Spleen (tissue), 11 donors: ENCODE measurements around the gene LTBR. TPM values are rescaled to one million over a fixed set of nuclear protein-coding genes. Genes with fewer than 3 reads are reported as not detected.
A peak's percentile ranks its signal among the peaks of the same experiment; 100 is the strongest.
"Not testable (repeated sequence)": the region's sequence is repeated elsewhere in the genome, so short reads cannot be mapped to it uniquely, and the experiment has no call there.

Source experiments
- DNase-seq: peaks from one replicate; pipeline ENCODE4 v3.0.0-alpha.2; 2020
- H3K27ac ChIP-seq, 8 donors: fragments of 200-600 bp; sonication (generic) in 7 of 8; 1 replicate in 4 of 8; 2 replicates in 4 of 8; pipeline versions ENCODE4 v1.5.0 to v1.8.0; 2016 to 2021; ENCODE audit warnings: inconsistent platforms in 4 of 8, mild to moderate bottlenecking in 4 of 8, moderate library complexity in 1 of 8
- H3K27me3 ChIP-seq, 7 donors: fragments of 200-600 bp; sonication (generic) in 6 of 7; replicated peaks in 1 of 7; 1 replicate in 4 of 7; 2 replicates in 3 of 7; pipeline versions ENCODE4 v1.5.0 to v1.8.0; 2016 to 2021; ENCODE audit warnings: inconsistent platforms in 3 of 7, mild to moderate bottlenecking in 1 of 7
- H3K36me3 ChIP-seq, 6 donors: fragments of 200-600 bp; sonication (generic) in 5 of 6; 1 replicate in 4 of 6; 2 replicates in 2 of 6; pipeline versions ENCODE4 v1.5.0 to v1.8.0; 2016 to 2021; ENCODE audit warnings: inconsistent platforms in 2 of 6
- H3K4me1 ChIP-seq, 6 donors: fragments of 200-600 bp; sonication (generic) in 5 of 6; 1 replicate in 3 of 6; 2 replicates in 3 of 6; pipeline versions ENCODE4 v1.5.0 to v1.8.0; 2016 to 2021; ENCODE audit warnings: inconsistent platforms in 3 of 6
- H3K4me3 ChIP-seq, 8 donors: fragments of 200-600 bp; sonication (generic) in 7 of 8; 1 replicate in 4 of 8; 2 replicates in 4 of 8; pipeline versions ENCODE4 v1.5.0 to v1.8.0; 2016 to 2021; ENCODE audit warnings: inconsistent platforms in 4 of 8, mild to moderate bottlenecking in 4 of 8, moderate library complexity in 2 of 8
- H3K9me3 ChIP-seq, 8 donors: fragments of 200-600 bp; sonication (generic) in 7 of 8; 1 replicate in 4 of 8; 2 replicates in 4 of 8; pipeline versions ENCODE4 v1.5.0 to v1.8.0; 2016 to 2021; ENCODE audit warnings: inconsistent platforms in 4 of 8
- CTCF ChIP-seq, 11 experiments: fragments of 200-600 bp in 7 of 11; fragments of 450-650 bp in 4 of 11; sonication (generic) in 4 of 11; IDR thresholded peaks in 8 of 11; conservative IDR thresholded peaks in 3 of 11; 1 replicate in 7 of 11; 2 replicates in 4 of 11; pipeline versions ENCODE4 v1.4.0 to v1.8.0; 2016 to 2021; ENCODE audit warnings: antibody characterized with exemption in 11 of 11, inconsistent platforms in 4 of 11, mild to moderate bottlenecking in 1 of 11
- POLR2A ChIP-seq, 3 donors: fragments of 450-650 bp; IDR thresholded peaks; one replicate each; pipeline ENCODE4 v1.5.1; 2017; ENCODE audit warnings: antibody characterized with exemption in 3 of 3, mild to moderate bottlenecking in 1 of 3
- POLR2AphosphoS5 ChIP-seq, 3 donors: sonication (generic); formaldehyde crosslinking; IDR thresholded peaks; one replicate each; pipeline ENCODE4 v1.5.1; 2017; ENCODE audit warnings: antibody characterized with exemption in 3 of 3
- WGBS, 5 donors: extraction: QIAGEN DNeasy Blood & Tissue Kit in 3 of 5; methylation state at CpG; one replicate each; pipeline versions ENCODE4 v1.1.5 to v1.1.7; 2013 to 2018; 5-methylcytosine and 5-hydroxymethylcytosine counted together
- intact Hi-C: fragments of 100-400 bp; cut with DNase I; formaldehyde crosslinking; loops from one replicate; pipeline ENCODE4 v1.15.0; 2023; ENCODE audit warnings: low total_unique reads
- polyA plus RNA-seq, 3 donors: library from polyadenylated mRNA; stranded (reverse); fragments of 200-250 nt; gene quantifications; one replicate each; pipeline ENCODE4 v1.2.1, GENCODE V29; 2013
- total RNA-seq, 7 donors: library from RNA; depleted of rRNA in 3 of 7; stranded (reverse); fragments of >200 nt in 3 of 7; fragmentation: NEBNext Ultra II Directional in 4 of 7; extraction: Animal tissue kit (Norgen Biotek cat#: 25700) in 4 of 7; gene quantifications; one replicate each; pipeline versions ENCODE4 v1.1.0 to v1.2.1, GENCODE V29; 2016 to 2021
- donor health status: healthy with polysubstance abuse.
- donor health status: DM: no; HTN: no; CAD: no; lungs with moderate emphysema.
- donor health status: DM: no; HTN: no; CAD: no.
- donor health status: Bipolar disorder and iron deficiency.
- donor health status: healthy.
- donor health status: DM: no; HTN: no; CAD: no.
- donor health status: DM: yes; HTN: yes; CAD: no.

LTBR gene
- total and polyA plus RNA-seq, 10 donors: 14.4 to 155 (median 85.5) TPM

GRCh38 chr12:6424866-6425265 lies 40.9 kb downstream of the LTBR start:
- Histone ChIP-seq H3K27ac (peak overlapping the region in 3 of 8 donors; percentile 82 to 88 (median 86)), H3K9me3 (no peaks in the 10 kb centered on the region), H3K4me1 (peaks cover 4 to 64% (median 40%) of the 10 kb centered on the region in 6 donors), H3K27me3 (no peaks in the 10 kb centered on the region), H3K36me3 (no peaks in the 10 kb centered on the region), H3K4me3 (no peak overlapping the region)
- TF ChIP-seq POLR2AphosphoS5 (IDR thresholded peaks at IDR 0.05): no peak
- TF ChIP-seq CTCF (IDR thresholded peaks at IDR 0.05 in 8 of 11, conservative IDR thresholded peaks at IDR 0.05 in 3 of 11): no peak
- TF ChIP-seq POLR2A (IDR thresholded peaks at IDR 0.05): no peak
- intact Hi-C loops: loop anchor here (5.0 kb wide), 3 partner anchors 37 to 112 kb away; partner anchors contain the start of gene VAMP1
- 78 to 91% (median 83%) methylated on average over 7 to 8 of the region's 8 CpGs for WGBS, 5 donors
- no peak for DNase-seq

- intact Hi-C loops: loop anchor here (5.0 kb wide), 1 partner anchor 36 kb away; no protein-coding TSS in a partner anchor
- peak in 2 of 3 donors; percentile 21 to 51 for TF ChIP-seq POLR2AphosphoS5 (IDR thresholded peaks at IDR 0.05)
- no peak for TF ChIP-seq POLR2A (IDR thresholded peaks at IDR 0.05)
- TF ChIP-seq CTCF (IDR thresholded peaks at IDR 0.05 in 8 of 11, conservative IDR thresholded peaks at IDR 0.05 in 3 of 11): no peak
- Histone ChIP-seq H3K4me3 (peak overlapping the region in 1 of 8 donors; percentile 45), H3K9me3 (no peaks in the 10 kb centered on the region), H3K27me3 (no peaks in the 10 kb centered on the region), H3K4me1 (peaks cover 14 to 74% (median 50%) of the 10 kb centered on the region in 6 donors), H3K27ac (peak overlapping the region; percentile 49 to 88 (median 82)), H3K36me3 (no peaks in the 10 kb centered on the region)
- peak; percentile 85 for DNase-seq
- WGBS, 5 donors: 68 to 73% (median 70%) methylated on average over 23 of the region's 23 CpGs
Measured at GRCh38 chr12:6425590-6426531, 41.9 kb downstream of the LTBR start.

GRCh38 chr12:6426882-6427671 lies 43.1 kb downstream of the LTBR start:
- TF ChIP-seq POLR2A (IDR thresholded peaks at IDR 0.05): no peak
- peak in 2 of 3 donors; percentile 26 to 54 for TF ChIP-seq POLR2AphosphoS5 (IDR thresholded peaks at IDR 0.05)
- no peak for TF ChIP-seq CTCF (IDR thresholded peaks at IDR 0.05 in 8 of 11, conservative IDR thresholded peaks at IDR 0.05 in 3 of 11)
- Histone ChIP-seq H3K27ac (peak overlapping the region; percentile 49 to 88 (median 82)), H3K4me3 (peak overlapping the region in 2 of 8 donors; percentile 13 to 45), H3K27me3 (no peaks in the 10 kb centered on the region), H3K4me1 (peaks cover 22 to 86% (median 59%) of the 10 kb centered on the region in 6 donors), H3K9me3 (no peaks in the 10 kb centered on the region), H3K36me3 (no peaks in the 10 kb centered on the region)
- intact Hi-C loops: loop anchor here (5.0 kb wide), 1 partner anchor 35 kb away; no protein-coding TSS in a partner anchor
- WGBS, 5 donors: 41 to 58% (median 56%) methylated on average over 14 of the region's 14 CpGs
- peak; percentile 92 for DNase-seq

- Histone ChIP-seq H3K27ac (peak overlapping the region; percentile 49 to 88 (median 82)), H3K4me1 (peaks cover 22 to 93% (median 64%) of the 10 kb centered on the region in 6 donors), H3K4me3 (peak overlapping the region in 2 of 8 donors; percentile 13 to 45)
- not testable (repeated sequence) for H3K9me3 ChIP-seq, H3K36me3 ChIP-seq, DNase-seq, H3K27me3 ChIP-seq
- 67 to 87% (median 85%) methylated on average over 10 of the region's 10 CpGs for WGBS, 5 donors
- intact Hi-C loops: loop anchor here (5.0 kb wide), 1 partner anchor 35 kb away; no protein-coding TSS in a partner anchor
Measured at GRCh38 chr12:6427796-6428195, 43.8 kb downstream of the LTBR start.
